Uterus (tissue), 4 donors: ENCODE data around the gene DAO. TPM values are rescaled to one million over a fixed set of nuclear protein-coding genes. Genes with fewer than 3 reads are reported as not detected.

Experiments used
- DNase-seq, 2 donors: peaks; one replicate each; pipeline ENCODE4 v3.0.0-alpha.2; 2019 to 2020
- H3K27ac ChIP-seq, 2 donors: fragments of 200-600 bp; sonication (generic); 1 replicate in 1 of 2; 2 replicates in 1 of 2; pipeline ENCODE4 v1.5.1; 2016 to 2018
- H3K27me3 ChIP-seq, 2 donors: fragments of 200-600 bp; sonication (generic); one replicate each; pipeline ENCODE4 v1.5.1; 2018 to 2019; ENCODE audit warnings: control low read depth in 1 of 2
- H3K36me3 ChIP-seq, 2 donors: fragments of 200-600 bp; sonication (generic); one replicate each; pipeline ENCODE4 v1.5.1; 2019; ENCODE audit warnings: control low read depth in 1 of 2
- H3K4me1 ChIP-seq, 2 donors: fragments of 200-600 bp; sonication (generic); one replicate each; pipeline ENCODE4 v1.5.1; 2018 to 2019; ENCODE audit warnings: control low read depth in 1 of 2
- H3K4me3 ChIP-seq, 2 donors: fragments of 200-600 bp; sonication (generic); 1 replicate in 1 of 2; 2 replicates in 1 of 2; pipeline ENCODE4 v1.5.1; 2018 to 2019; ENCODE audit warnings: mild to moderate bottlenecking in 1 of 2
- H3K9me3 ChIP-seq, 2 donors: fragments of 200-600 bp; sonication (generic); one replicate each; pipeline ENCODE4 v1.5.1; 2019; ENCODE audit warnings: control low read depth in 1 of 2
- POLR2A ChIP-seq, 2 donors: fragments of 450-650 bp; IDR thresholded peaks; one replicate each; pipeline ENCODE4 v1.6.1; 2016; ENCODE audit warnings: antibody characterized with exemption in 2 of 2, mild to moderate bottlenecking in 1 of 2, moderate library complexity in 1 of 2
- intact Hi-C: fragments of 100-400 bp; cut with DNase I; formaldehyde crosslinking; loops from one replicate; pipeline ENCODE4 v1.15.1; 2023; ENCODE audit warnings: low total_unique reads
- total RNA-seq, 4 donors: library from RNA; depleted of rRNA in 3 of 4; stranded (reverse); fragments of >200 nt in 3 of 4; gene quantifications; one replicate each; pipeline versions ENCODE4 v1.1.0 to v1.2.4, GENCODE V29; 2014 to 2023
- TF ChIP-seq, protein P1 (sequence below), 4 experiments: fragments of 200-600 bp in 2 of 4; fragments of 450-650 bp in 2 of 4; sonication (generic) in 2 of 4; IDR thresholded peaks; one replicate each; pipeline ENCODE4 v1.5.1; 2016 to 2019; ENCODE audit warnings: antibody characterized with exemption in 4 of 4, mild to moderate bottlenecking in 2 of 4, moderate library complexity in 1 of 4
- donor health status: DM: yes; HTN: yes; CAD: no.

Gene DAO
- total RNA-seq, 4 donors from 2014 or later: not detected

DNA sequence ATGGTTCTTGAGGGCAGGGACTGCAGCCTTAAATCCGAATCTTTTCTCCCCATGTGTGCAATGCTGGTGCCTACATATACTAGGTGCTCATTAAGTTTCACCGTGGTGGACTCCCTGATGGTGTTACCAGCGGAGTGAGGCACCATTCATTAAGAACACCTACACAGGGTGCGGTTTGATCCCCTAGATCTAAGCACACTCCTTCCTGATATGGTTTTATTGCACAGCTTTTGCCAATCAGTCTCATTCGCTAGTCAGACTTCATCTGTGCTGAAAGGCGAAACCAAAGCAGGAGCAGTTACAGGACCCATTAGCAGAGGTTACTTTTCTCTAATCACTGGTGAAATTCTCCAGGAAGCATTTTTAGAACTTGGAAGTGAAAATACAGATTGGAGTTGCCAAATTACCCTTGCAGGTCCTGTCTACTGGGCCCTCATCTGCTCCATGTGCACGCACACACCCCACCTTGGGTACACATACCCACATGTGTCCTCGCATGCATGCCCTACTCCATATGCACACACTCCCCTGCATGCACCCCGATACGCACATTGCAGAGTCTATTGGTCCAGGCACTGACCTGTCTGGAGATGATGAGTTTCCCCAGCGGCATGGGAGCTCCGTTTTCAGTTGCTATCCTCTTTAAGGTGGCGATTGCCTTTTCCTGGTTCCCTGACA is 58.5 kb downstream of the DAO start:
- intact Hi-C loops: no loop called here
- TF ChIP-seq POLR2A (IDR thresholded peaks at IDR 0.05): no peak
- TF ChIP-seq, protein P1, sequence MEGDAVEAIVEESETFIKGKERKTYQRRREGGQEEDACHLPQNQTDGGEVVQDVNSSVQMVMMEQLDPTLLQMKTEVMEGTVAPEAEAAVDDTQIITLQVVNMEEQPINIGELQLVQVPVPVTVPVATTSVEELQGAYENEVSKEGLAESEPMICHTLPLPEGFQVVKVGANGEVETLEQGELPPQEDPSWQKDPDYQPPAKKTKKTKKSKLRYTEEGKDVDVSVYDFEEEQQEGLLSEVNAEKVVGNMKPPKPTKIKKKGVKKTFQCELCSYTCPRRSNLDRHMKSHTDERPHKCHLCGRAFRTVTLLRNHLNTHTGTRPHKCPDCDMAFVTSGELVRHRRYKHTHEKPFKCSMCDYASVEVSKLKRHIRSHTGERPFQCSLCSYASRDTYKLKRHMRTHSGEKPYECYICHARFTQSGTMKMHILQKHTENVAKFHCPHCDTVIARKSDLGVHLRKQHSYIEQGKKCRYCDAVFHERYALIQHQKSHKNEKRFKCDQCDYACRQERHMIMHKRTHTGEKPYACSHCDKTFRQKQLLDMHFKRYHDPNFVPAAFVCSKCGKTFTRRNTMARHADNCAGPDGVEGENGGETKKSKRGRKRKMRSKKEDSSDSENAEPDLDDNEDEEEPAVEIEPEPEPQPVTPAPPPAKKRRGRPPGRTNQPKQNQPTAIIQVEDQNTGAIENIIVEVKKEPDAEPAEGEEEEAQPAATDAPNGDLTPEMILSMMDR (IDR thresholded peaks at IDR 0.05): no peak
- no peaks in the 10 kb centered on the region for H3K4me1 ChIP-seq

DNA sequence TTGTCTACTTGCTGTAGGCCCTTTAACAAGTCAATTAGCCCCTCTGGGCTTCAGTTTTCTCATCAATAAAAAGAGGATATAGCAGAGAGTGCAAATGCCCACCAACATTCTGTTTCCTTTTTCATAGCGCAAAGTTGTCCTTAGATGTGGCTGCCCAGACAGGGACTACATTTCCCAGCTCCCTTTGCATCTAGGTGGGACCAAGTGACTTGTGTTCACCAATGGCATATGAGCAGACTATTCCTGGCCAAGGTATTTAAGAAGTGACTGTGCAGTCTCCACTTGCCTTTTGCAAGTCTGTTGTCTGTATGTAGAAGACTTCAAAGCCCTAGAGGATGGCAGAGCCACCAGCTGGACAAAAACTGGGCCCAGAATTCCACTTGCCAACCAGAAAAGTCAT is 59.7 kb downstream of the DAO start:
- no peaks in the 10 kb centered on the region for H3K9me3 ChIP-seq
- TF ChIP-seq, protein P1 (IDR thresholded peaks at IDR 0.05): no peak
- no peak for TF ChIP-seq POLR2A (IDR thresholded peaks at IDR 0.05)
- H3K4me1 ChIP-seq: no peaks in the 10 kb centered on the region
- no peaks in the 10 kb centered on the region for H3K27me3 ChIP-seq
- DNase-seq: no peak
- no peak overlapping the region for H3K4me3 ChIP-seq
- intact Hi-C loops: no loop called here
- no peak overlapping the region for H3K27ac ChIP-seq
- H3K36me3 ChIP-seq: no peaks in the 10 kb centered on the region

More for the DNA sequence above, 58.5 kb downstream of the DAO start:
- no peak for DNase-seq
- Histone ChIP-seq H3K36me3 (no peaks in the 10 kb centered on the region), H3K4me3 (no peak overlapping the region), H3K27me3 (no peaks in the 10 kb centered on the region), H3K27ac (no peak overlapping the region), H3K9me3 (no peaks in the 10 kb centered on the region)

DNA sequence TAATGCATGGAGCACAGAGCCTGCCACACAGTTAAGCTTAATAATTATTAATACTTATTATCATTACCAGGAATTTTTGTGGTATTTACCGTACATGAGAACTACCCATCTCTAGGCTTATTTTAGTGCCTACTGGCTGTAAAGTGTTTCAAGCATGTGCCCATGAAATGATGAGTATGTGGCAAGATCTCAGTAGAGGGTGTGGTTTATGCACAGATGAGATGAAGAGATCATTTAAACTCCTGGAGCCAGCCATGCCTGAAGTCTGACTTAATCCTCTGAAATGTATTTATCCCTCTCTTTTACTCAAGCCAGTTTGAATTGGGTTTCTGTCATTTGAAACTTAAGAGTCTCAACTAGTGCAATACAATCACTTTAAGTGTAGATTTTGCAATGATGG is 60.2 kb downstream of the DAO start:
- no peak overlapping the region for H3K4me3 ChIP-seq
- no peak for TF ChIP-seq POLR2A (IDR thresholded peaks at IDR 0.05)
- TF ChIP-seq, protein P1 (IDR thresholded peaks at IDR 0.05): no peak
- H3K9me3 ChIP-seq: no peaks in the 10 kb centered on the region
- intact Hi-C loops: no loop called here
- H3K27ac ChIP-seq: no peak overlapping the region
- H3K27me3 ChIP-seq: no peaks in the 10 kb centered on the region
- no peaks in the 10 kb centered on the region for H3K4me1 ChIP-seq
- no peaks in the 10 kb centered on the region for H3K36me3 ChIP-seq
- no peak for DNase-seq

DNA sequence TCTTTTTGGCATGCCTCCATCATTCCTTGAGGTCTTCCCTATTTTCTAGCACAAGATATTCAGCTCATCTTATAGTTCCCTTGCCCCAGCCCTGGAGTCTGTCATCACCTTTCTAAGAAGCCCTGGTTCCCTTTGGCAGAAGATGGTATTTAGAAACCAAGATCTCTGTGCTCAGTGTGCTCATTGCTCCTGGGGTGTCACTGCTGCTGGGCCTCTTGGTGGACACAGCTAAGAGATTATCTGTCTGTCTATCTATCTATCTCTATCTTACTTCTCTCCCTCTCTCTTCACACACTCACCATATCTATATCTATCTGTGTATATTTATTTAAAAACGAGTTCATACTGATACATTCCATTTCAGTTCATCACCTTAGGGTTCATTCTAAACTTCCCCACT is 67.2 kb downstream of the DAO start:
- DNase-seq: no peak
- TF ChIP-seq, protein P1 (IDR thresholded peaks at IDR 0.05): no peak
- no peak for TF ChIP-seq POLR2A (IDR thresholded peaks at IDR 0.05)
- H3K4me1 ChIP-seq: no peaks in the 10 kb centered on the region
- H3K4me3 ChIP-seq: no peak overlapping the region
- intact Hi-C loops: no loop called here
- H3K27me3 ChIP-seq: no peaks in the 10 kb centered on the region
- H3K36me3 ChIP-seq: no peaks in the 10 kb centered on the region
- H3K9me3 ChIP-seq: no peaks in the 10 kb centered on the region
- H3K27ac ChIP-seq: no peak overlapping the region

DNA sequence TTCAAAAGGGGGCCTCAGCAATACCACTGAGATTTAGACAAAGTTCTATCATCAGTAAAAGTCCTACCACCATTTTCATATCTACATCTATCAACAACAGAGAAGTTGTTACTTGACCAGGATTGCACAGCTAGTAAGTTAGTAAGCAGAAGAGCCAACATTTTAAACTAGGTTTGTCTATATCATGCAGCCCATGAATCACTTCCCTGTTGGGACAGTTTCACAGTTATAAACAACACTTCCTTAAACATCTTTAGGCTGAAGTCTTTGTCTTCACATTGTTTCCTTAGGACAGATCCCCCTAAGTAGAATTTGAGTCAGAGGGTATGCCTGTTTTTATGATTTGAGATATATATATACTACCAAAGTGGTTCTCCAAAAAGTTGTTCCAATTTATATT is 68.5 kb downstream of the DAO start:
- Histone ChIP-seq H3K27me3 (no peaks in the 10 kb centered on the region), H3K27ac (no peak overlapping the region), H3K4me1 (no peaks in the 10 kb centered on the region), H3K4me3 (no peak overlapping the region), H3K36me3 (no peaks in the 10 kb centered on the region), H3K9me3 (no peaks in the 10 kb centered on the region)
- DNase-seq: no peak
- intact Hi-C loops: no loop called here
- TF ChIP-seq POLR2A (IDR thresholded peaks at IDR 0.05): no peak
- TF ChIP-seq, protein P1 (IDR thresholded peaks at IDR 0.05): no peak
